GM19397 (cell line): ENCODE data around the gene AMZ1.
A peak's percentile ranks its signal among the peaks of the same experiment; 100 is the strongest.
"Not testable (repeated sequence)": the region's sequence is repeated elsewhere in the genome, so short reads cannot be mapped to it uniquely, and the experiment has no call there.

Experiments
- ATAC-seq: cut with Tn5 transposase; IDR thresholded peaks from one replicate; pipeline ENCODE4 v1.9.1; 2021; ENCODE audit warnings: mild to moderate bottlenecking, moderate library complexity; ENCODE audit not compliant: unreplicated experiment

The AMZ1 gene

DNA sequence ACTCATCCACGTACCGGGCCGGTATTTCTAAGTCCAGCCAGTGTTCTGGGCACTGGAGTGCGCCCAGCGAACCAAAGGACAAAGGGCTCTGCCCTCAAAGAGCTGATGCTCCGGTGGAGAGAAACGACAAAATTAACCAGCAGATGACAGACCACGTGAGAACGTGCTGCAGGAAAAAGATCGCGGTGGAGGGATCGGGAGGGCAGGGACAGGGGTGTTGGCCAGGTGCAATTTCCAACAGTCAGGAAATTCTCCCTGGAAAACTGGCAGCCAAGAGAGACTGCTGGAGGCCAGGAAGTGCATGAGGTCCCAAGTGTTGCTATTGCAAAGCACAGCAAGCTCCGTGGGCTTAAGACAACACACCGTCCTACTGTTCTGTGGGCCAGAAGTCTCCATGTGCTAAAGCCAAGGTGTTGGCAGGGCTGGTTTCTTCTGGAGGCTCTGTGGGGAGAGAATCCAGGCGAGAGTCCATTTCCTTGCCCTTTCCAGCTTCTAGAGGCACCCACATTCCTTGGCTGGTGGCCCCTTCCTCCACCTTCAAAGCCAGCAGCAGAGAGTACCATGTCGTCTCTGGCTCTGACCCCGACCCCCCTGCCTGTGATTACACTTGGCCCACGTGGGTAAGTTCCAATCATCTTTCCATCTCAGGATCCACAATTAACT, 21.3 kb upstream of the AMZ1 start:
- no peak for ATAC-seq

- ATAC-seq = no peak
Measured at GRCh38 chr7:2667843-2668242, 20.2 kb upstream of the AMZ1 start.

- ATAC-seq = no peak
Measured at GRCh38 chr7:2668401-2668800, 19.6 kb upstream of the AMZ1 start.

GRCh38 chr7:2670171-2670570, 17.8 kb upstream of the AMZ1 start:
- no peak for ATAC-seq

DNA sequence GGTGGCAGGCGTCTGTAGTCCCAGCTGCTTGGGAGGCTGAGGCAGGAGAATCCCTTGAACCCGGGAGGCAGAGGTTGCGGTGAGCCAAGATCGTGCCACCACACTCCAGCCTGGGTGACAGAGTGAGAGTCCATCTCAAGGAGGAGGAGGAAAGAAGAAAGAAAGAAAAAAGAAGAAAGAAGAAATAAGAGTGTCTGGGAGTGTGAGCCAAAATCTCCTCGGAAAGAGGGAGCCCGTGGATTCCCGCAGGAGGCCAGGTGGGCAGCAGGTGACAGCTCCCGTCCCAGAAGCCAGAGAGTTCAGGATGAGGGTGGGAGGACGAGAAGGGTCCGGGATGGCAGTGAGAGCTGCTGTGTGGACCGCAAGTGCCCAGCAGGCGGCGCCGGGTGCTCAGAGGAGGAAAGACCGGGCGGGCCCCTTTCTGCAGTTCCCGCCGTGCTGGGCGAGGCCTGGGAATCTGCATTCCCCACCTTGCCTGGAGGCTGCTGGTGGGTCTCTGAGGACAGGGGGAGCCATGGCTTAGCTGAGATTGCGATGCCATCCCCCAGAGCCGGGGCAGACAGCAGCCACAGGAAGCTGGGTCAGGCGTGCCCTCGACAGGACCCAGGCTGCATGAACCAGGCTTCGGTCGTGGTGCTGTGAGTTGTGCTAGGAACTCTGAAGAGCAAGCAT, 17.1 kb upstream of the AMZ1 start:
- ATAC-seq = peak; percentile 61

GRCh38 chr7:2673214-2673613, 14.8 kb upstream of the AMZ1 start:
- ATAC-seq = not testable (repeated sequence)

GRCh38 chr7:2673934-2674333, 14.1 kb upstream of the AMZ1 start:
- ATAC-seq = no peak

DNA sequence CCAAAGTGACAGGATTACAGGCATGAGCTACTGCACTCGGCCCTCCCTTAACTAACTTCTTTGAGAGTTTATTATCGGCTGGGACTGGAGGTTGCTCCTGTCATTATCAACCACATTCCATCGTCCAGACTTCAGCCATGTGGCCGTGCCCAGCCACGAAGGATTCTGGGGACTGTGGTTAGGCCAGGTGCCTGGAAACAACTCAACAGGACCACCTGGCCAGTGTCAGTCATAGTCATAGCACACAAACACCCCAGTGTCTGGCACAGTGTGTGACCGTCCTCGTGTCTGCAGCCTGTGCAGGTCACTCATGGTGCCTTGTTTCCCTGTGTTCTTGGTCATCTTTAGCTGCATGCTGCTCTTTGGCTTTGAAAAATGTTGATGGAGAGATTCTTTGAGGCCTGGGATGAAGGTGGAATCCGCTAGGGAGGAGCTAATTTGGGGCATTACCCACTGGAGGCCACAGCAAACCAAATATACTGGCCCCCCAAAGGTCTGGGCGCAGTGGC, 12.7 kb upstream of the AMZ1 start:
- ATAC-seq = no peak

DNA sequence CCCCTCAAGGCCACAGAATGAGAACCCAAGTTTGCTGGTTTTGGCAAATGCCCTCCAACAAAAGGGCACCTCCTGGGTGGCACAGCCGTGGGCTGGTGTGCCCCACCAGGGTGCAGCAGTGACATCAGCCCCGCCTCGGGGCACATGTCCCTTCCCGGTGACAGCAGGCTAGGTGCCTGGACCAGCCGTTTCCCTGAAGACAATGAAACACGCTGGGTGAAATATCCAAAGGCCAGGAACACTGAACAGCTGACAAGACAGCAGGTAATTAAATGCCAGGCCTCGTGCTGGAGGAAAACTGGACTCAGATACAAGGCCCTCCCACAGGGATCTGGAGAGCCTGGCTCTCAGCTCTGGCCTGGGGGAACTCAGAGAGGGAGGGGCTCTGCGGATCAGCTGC, 11.4 kb upstream of the AMZ1 start:
- not testable (repeated sequence) for ATAC-seq

DNA sequence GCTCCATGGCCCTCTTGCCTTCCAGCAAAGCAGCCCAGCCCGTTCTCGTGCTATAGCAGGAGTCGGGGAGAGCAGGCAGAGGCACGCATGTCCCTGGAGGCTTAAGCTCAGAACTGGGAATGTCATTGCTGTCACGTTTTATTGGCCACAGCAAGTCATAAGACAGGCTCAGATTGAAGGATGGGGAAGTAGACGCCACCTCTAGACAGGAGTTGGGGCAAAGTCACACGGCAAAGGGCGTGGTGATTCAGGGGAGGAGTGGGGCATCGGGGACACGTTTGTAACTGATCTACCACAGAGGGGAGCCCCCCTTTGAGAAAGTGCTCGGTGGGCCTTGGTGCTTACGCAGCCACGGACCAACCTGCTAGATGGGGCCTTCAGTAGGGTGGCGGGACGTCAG, 9.5 kb upstream of the AMZ1 start:
- ATAC-seq = not testable (repeated sequence)

GRCh38 chr7:2679135-2680127, 8.6 kb upstream of the AMZ1 start:
- not testable (repeated sequence) for ATAC-seq

- no peak for ATAC-seq
Measured at GRCh38 chr7:2680256-2680655, 7.7 kb upstream of the AMZ1 start.

DNA sequence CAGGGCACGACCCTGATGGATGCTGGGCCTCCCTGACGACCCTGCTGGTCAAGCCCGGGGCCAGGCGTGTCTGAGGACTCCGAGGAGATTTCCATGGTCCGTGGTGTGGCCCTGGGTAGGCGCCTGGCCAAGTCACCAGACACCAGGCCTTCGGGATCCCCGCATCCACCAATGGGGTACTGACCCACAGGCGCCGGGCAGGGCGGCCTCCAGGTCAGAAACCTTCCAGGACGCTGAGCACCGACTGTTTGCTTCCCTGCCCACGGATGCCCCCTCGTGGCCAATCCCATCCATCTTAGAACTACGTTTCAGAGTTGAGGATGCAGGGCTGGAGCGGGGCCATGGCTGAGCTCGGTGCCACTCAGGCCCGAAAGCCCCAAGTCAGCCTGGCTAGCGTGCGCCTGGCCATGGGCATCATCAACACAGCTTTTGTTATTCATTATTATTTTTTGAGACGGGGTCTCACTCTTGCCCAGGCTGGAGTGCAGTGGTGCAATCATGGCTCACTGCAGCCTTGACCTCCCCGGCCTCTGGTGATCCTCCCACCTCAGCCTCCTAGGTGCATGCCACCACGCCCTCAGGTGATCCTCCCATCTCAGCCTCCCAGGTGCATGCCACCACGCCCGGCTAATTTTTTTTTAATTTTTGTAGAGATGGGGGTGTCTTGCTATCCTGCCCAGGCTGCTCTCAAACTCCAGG, 7.1 kb upstream of the AMZ1 start:
- ATAC-seq = no peak

- ATAC-seq = no peak
Measured at GRCh38 chr7:2681929-2682799, 5.8 kb upstream of the AMZ1 start.

- no peak for ATAC-seq
Measured at GRCh38 chr7:2684501-2684900, 3.5 kb upstream of the AMZ1 start.

DNA sequence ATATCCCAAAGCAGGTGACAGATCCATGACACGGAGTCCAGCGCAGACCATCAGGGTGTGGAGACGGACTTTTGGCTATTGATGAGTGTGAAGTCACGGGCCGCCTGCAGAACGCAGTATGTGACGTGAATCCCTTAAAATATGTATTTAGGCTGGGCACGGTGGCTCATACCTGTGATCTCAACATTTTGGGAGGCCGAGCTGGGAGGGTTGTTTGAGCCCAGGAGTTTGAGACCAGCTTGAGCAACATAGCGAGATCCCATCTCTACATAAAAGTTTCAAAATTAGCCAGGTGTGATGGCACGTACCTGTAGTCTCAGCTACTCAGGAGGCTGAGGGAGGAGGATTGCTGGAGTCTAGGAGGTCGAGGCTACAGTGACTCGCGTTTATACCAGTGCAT, 1.9 kb upstream of the AMZ1 start:
- no peak for ATAC-seq

DNA sequence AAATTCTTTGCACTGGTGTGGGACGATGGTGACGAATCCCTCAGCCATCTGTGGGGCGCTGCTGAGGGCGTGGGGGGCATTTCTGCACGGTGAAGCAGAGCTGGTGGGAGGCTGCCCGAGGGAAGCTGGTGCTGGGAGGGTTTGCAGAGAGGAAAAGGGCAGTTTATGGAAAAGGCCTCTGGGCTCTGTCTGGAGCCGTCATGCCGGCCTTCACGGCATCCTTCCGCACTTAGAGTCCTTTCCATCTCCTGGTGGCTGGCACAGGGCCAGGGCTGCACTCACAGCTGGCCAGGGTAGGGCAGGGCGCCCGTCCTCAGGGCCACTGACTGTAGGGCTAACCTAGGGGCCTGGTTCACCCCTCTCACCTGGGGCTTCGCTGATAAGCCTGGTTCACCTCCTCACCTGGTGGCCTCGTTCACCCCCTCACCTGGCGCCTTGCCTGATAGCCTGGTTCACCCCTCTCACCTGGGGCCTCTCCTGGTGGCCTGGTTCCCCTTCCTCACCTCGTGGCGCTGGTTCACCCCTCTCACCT, 598 bp upstream of the AMZ1 start:
- ATAC-seq = no peak

GRCh38 chr7:2688409-2689342, 674 bp downstream of the AMZ1 start:
- peak; percentile 69 for ATAC-seq
